ENCODE data around the gene RARS1.

- no peak for TF ChIP-seq CTCF (IDR thresholded peaks at IDR 0.05; ENCODE audit: insufficient read depth, low read depth, low read length)
- no peak for TF ChIP-seq EZH2 (IDR thresholded peaks at IDR 0.05; ENCODE audit: insufficient read depth, low read length)
Observed at GRCh38 chr5:168449166-168449565, 37.1 kb upstream of the RARS1 start.
